H1 (cell line): ENCODE measurements around the gene GREB1. TPM values are rescaled to one million over a fixed set of nuclear protein-coding genes. Genes with fewer than 3 reads are reported as not detected.

Experiments
- CTCF ChIA-PET: fragments of 300-600 bp; sonication (Branson Sonifier 250); formaldehyde crosslinking; loops from one replicate; lab custom pipeline; 2021; ENCODE audit not compliant: partially characterized antibody; lab: Charles Lee
- POLR2A ChIA-PET: fragments of 300-600 bp; sonication (Branson Sonifier 250); formaldehyde crosslinking; loops from one replicate; lab custom pipeline; 2021; ENCODE audit warnings: inconsistent platforms; ENCODE audit not compliant: partially characterized antibody; lab: Charles Lee
- DNase-seq, 2 experiments: peaks; one replicate each; pipeline versions ENCODE4 v3.0.0 to v3.0.0-alpha.2; 2010 to 2022; ENCODE audit warnings: low spot score in 2 of 2, low read depth in 1 of 2, mixed read lengths in 1 of 2
- FAIRE-seq: peaks from 2 replicates; lab custom pipeline; 2011; peaks lifted over from hg19 to GRCh38; lab: Jason Lieb, UNC
- H2AFZ ChIP-seq: 2 replicates; pipeline ENCODE4 v1.8.1; 2012; ENCODE audit warnings: low read length, inconsistent platforms
- H2AK5ac ChIP-seq: 2 replicates; pipeline ENCODE4 v1.6.1; 2013; ENCODE audit warnings: low read depth, low read length
- H2BK120ac ChIP-seq: replicated peaks from 2 replicates; pipeline ENCODE3; 2013; ENCODE audit warnings: low read depth, low read length, inconsistent platforms
- H2BK12ac ChIP-seq: 2 replicates; pipeline ENCODE4 v1.6.1; 2013; ENCODE audit warnings: low read depth, low read length
- H2BK15ac ChIP-seq: 2 replicates; pipeline ENCODE4 v1.6.1; 2013; ENCODE audit warnings: low read length
- H2BK20ac ChIP-seq: 2 replicates; pipeline ENCODE4 v1.6.1; 2013; ENCODE audit warnings: low read length
- H2BK5ac ChIP-seq: 2 replicates; pipeline ENCODE4 v1.6.1; 2013; ENCODE audit warnings: low read depth, low read length
- H3K14ac ChIP-seq: 2 replicates; pipeline ENCODE4 v1.6.1; 2013; ENCODE audit warnings: inconsistent platforms; ENCODE audit not compliant: insufficient read length
- H3K18ac ChIP-seq: 2 replicates; pipeline ENCODE4 v1.6.1; 2013; ENCODE audit warnings: low read length; ENCODE audit errors: extremely low read depth
- H3K23ac ChIP-seq: 2 replicates; pipeline ENCODE4 v1.6.1; 2013; ENCODE audit warnings: inconsistent platforms; ENCODE audit not compliant: insufficient read length
- H3K23me2 ChIP-seq: 2 replicates; pipeline ENCODE4 v1.6.1; 2013; ENCODE audit warnings: low read depth, low read length
- H3K27ac ChIP-seq: 2 replicates; pipeline ENCODE4 v1.6.1; 2011; ENCODE audit warnings: low read depth, low read length, inconsistent platforms
- H3K27me3 ChIP-seq, 4 experiments: replicated peaks in 1 of 4; 1 replicate in 1 of 4; 2 replicates in 3 of 4; pipeline versions ENCODE4 v1.6.1 to v1.8.1; 2011 to 2013; ENCODE audit warnings: low read length in 3 of 4, mild to moderate bottlenecking in 3 of 4, inconsistent platforms in 2 of 4, mixed read lengths in 2 of 4, moderate library complexity in 1 of 4; ENCODE audit not compliant: control insufficient read depth in 3 of 4, insufficient read depth in 3 of 4; ENCODE audit errors: extremely low read depth in 1 of 4
- H3K36me3 ChIP-seq, 4 experiments: 2 replicates each; pipeline versions ENCODE4 v1.6.1 to v1.8.1; 2011 to 2013; ENCODE audit warnings: mild to moderate bottlenecking in 4 of 4, low read length in 3 of 4, moderate library complexity in 2 of 4, control low read depth in 1 of 4, inconsistent platforms in 1 of 4; ENCODE audit not compliant: insufficient read depth in 4 of 4, control insufficient read depth in 2 of 4
- H3K4ac ChIP-seq: replicated peaks from 2 replicates; pipeline ENCODE3; 2013; ENCODE audit warnings: low read length, low read depth, mixed read lengths, inconsistent platforms; ENCODE audit not compliant: insufficient read length
- H3K4me1 ChIP-seq, 4 experiments: replicated peaks in 1 of 4; 1 replicate in 1 of 4; 2 replicates in 3 of 4; pipeline versions ENCODE4 v1.6.1 to v1.8.1; 2011 to 2013; ENCODE audit warnings: low read length in 3 of 4, inconsistent platforms in 2 of 4, mixed read lengths in 1 of 4; ENCODE audit not compliant: insufficient read depth in 4 of 4, control insufficient read depth in 3 of 4
- H3K4me2 ChIP-seq, 2 experiments: 2 replicates each; pipeline versions ENCODE4 v1.6.1 to v1.8.1; 2011 to 2013; ENCODE audit warnings: low read depth in 2 of 2, low read length in 2 of 2, control low read depth in 1 of 2, inconsistent platforms in 1 of 2, mild to moderate bottlenecking in 1 of 2; ENCODE audit not compliant: insufficient read depth in 1 of 2
- H3K4me3 ChIP-seq, 4 experiments: fragments of 200-600, 300-600 bp in 1 of 4; sonication (generic), shearing (Covaris generic), sonication (Bioruptor Twin) in 1 of 4; 2 replicates each; pipeline versions ENCODE4 v1.5.1 to v1.8.1; 2011 to 2016; ENCODE audit warnings: low read length in 4 of 4, low read depth in 3 of 4, control low read depth in 2 of 4, inconsistent platforms in 2 of 4, mild to moderate bottlenecking in 2 of 4, mixed read lengths in 1 of 4, moderate library complexity in 1 of 4; ENCODE audit not compliant: insufficient read depth in 2 of 4; ENCODE audit errors: extremely low read depth in 1 of 4
- H3K56ac ChIP-seq: replicated peaks from 2 replicates; pipeline ENCODE3; 2013; ENCODE audit warnings: low read depth, mild to moderate bottlenecking, mixed read lengths, low read length, inconsistent platforms; ENCODE audit not compliant: insufficient read length
- H3K79me1 ChIP-seq: 2 replicates; pipeline ENCODE4 v1.6.1; 2013; ENCODE audit warnings: low read depth, low read length, control low read depth
- H3K79me2 ChIP-seq, 2 experiments: 2 replicates each; pipeline versions ENCODE4 v1.6.1 to v1.8.1; 2012 to 2013; ENCODE audit warnings: low read length in 2 of 2, mild to moderate bottlenecking in 2 of 2, inconsistent platforms in 1 of 2; ENCODE audit not compliant: insufficient read depth in 2 of 2, control insufficient read depth in 1 of 2
- H3K9ac ChIP-seq, 4 experiments: replicated peaks in 1 of 4; 1 replicate in 1 of 4; 2 replicates in 3 of 4; pipeline versions ENCODE4 v1.6.1 to v1.8.1; 2011 to 2013; ENCODE audit warnings: low read depth in 3 of 4, low read length in 3 of 4, control low read depth in 2 of 4, mild to moderate bottlenecking in 2 of 4, moderate library complexity in 2 of 4, inconsistent platforms in 1 of 4; ENCODE audit errors: extremely low read depth in 1 of 4
- H3K9me3 ChIP-seq, 2 experiments: 2 replicates each; pipeline versions ENCODE4 v1.6.1 to v1.8.1; 2012 to 2013; ENCODE audit warnings: mild to moderate bottlenecking in 2 of 2, moderate library complexity in 2 of 2, control low read depth in 1 of 2, inconsistent platforms in 1 of 2, low read depth in 1 of 2, low read length in 1 of 2, mixed read lengths in 1 of 2; ENCODE audit not compliant: insufficient read depth in 2 of 2
- H4K20me1 ChIP-seq, 2 experiments: replicated peaks in 1 of 2; 2 replicates each; pipeline versions ENCODE3 to v1.8.1; 2011 to 2013; ENCODE audit warnings: inconsistent platforms in 2 of 2, low read length in 2 of 2, mild to moderate bottlenecking in 1 of 2; ENCODE audit not compliant: insufficient read depth in 2 of 2, control insufficient read depth in 1 of 2
- H4K5ac ChIP-seq: 2 replicates; pipeline ENCODE4 v1.6.1; 2013; ENCODE audit warnings: low read length, low read depth, mixed read lengths, inconsistent platforms; ENCODE audit not compliant: insufficient read length
- H4K8ac ChIP-seq: 2 replicates; pipeline ENCODE4 v1.8.0; 2013; ENCODE audit warnings: mild to moderate bottlenecking, moderate library complexity, low read length, inconsistent platforms; ENCODE audit not compliant: insufficient read depth; ENCODE audit errors: extremely low read depth
- H4K91ac ChIP-seq: replicated peaks from 2 replicates; pipeline ENCODE3; 2013; ENCODE audit warnings: low read length, mixed read lengths, inconsistent platforms; ENCODE audit not compliant: insufficient read length
- KDM5A ChIP-seq: fragments of 200-600 bp; IDR thresholded peaks from 2 replicates; pipeline ENCODE4 v1.7.1; 2012; ENCODE audit warnings: mild to moderate bottlenecking, low read length, inconsistent platforms, mixed read lengths
- RAD21 ChIP-seq, 2 experiments: IDR thresholded peaks in 1 of 2; conservative IDR thresholded peaks in 1 of 2; 2 replicates each; pipeline ENCODE4 v1.6.1; 2011; ENCODE audit warnings: low read depth in 2 of 2, low read length in 2 of 2, improper control_type of control experiment in 1 of 2, inconsistent platforms in 1 of 2, mild to moderate bottlenecking in 1 of 2, moderate library complexity in 1 of 2
- WGBS, 2 experiments: shearing (Covaris generic) in 1 of 2; methylation state at CpG; one replicate each; pipeline versions ENCODE4 v1.1.6 to v1.1.7; 2013 to 2015; ENCODE audit warnings: low lambda C conversion rate in 2 of 2, mixed read lengths in 2 of 2, inconsistent platforms in 1 of 2, low coverage in 1 of 2, missing lambda C conversion rate in 1 of 2; ENCODE audit not compliant: insufficient replicate concordance in 2 of 2, insufficient coverage in 1 of 2, insufficient read length in 1 of 2; ENCODE audit errors: extremely low coverage in 1 of 2, missing lambda C conversion rate in 1 of 2; 5-methylcytosine and 5-hydroxymethylcytosine counted together
- polyA plus RNA-seq, 7 experiments: library from polyadenylated mRNA; depleted of rRNA in 3 of 7; stranded (reverse) in 5 of 7; unstranded in 2 of 7; fragments of >200 nt in 5 of 7; fragments of 200-250 nt in 2 of 7; gene quantifications; 1 replicate in 5 of 7; 2 replicates in 1 of 7; 4 replicates in 1 of 7; pipeline versions ENCODE4 v1.2.1 to v1.2.3, GENCODE V29; 2011 to 2013; ENCODE audit warnings: missing spikeins in 2 of 7, mixed read lengths in 2 of 7
- total RNA-seq: library from RNA; stranded (reverse); fragmentation: NEBNext Ultra II Directional; extraction: Animal tissue kit (Norgen Biotek cat#: 25700); gene quantifications from 2 replicates; pipeline ENCODE4 v1.2.1, GENCODE V29; 2021

The GREB1 gene
- total and polyA plus RNA-seq, 2 of the 8 experiments (the other 6 are each of a cell fraction or from before 2014, with no cell fraction given): 7.9 to 43.4 TPM

DNA sequence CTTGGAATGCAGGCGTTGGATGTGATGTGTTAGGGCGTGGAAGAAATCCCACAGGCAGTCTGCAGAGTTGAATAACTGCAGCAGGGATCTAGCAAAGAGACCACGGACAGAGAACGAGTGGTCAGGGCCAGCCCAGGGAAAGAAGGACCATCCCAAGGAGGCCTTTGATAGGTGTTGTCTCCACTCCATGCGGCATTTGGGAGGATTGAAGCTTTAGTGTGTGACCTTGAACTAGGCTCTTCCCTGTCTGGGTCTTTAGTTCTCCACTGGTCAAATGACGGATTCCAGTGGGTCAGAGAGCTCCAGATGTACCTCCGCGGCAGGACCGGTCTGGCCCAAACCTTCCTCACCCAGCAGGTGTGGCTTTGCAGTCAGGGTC, 18.4 kb downstream of the GREB1 start:
- Histone ChIP-seq H4K91ac (no peak overlapping the region), H2BK120ac (no peak overlapping the region), H3K4ac (no peak overlapping the region), H3K4me3 (no peak overlapping the region), H3K23me2 (no peaks in the 10 kb centered on the region), H2BK5ac (no peak overlapping the region), H3K9ac (no peak overlapping the region), H3K14ac (no peak overlapping the region), H4K5ac (no peak overlapping the region), H3K9me3 (no peaks in the 10 kb centered on the region), H3K4me1 (peaks cover 2 to 10% (median 6%) of the 10 kb centered on the region in 4 experiments), H3K23ac (no peak overlapping the region), H2AFZ (no peak overlapping the region), H3K18ac (no peak overlapping the region), H2BK15ac (no peak overlapping the region), H4K20me1 (peaks cover 0 to 2% of the 10 kb centered on the region in 2 experiments), H3K4me2 (no peak overlapping the region), H3K27ac (no peak overlapping the region), H2AK5ac (no peak overlapping the region), H3K27me3 (no peaks in the 10 kb centered on the region), H2BK20ac (no peak overlapping the region), H3K79me1 (peaks cover 6% of the 10 kb centered on the region), H3K56ac (no peak overlapping the region), H3K36me3 (no peaks in the 10 kb centered on the region), H2BK12ac (no peak overlapping the region), H4K8ac (no peak overlapping the region), H3K79me2 (peaks cover 4 to 9% of the 10 kb centered on the region in 2 experiments; a peak in 2 of 4 replicates)
- WGBS, 2 experiments: 76% methylated on average over 9 of the region's 9 CpGs; no CpG with 5 or more reads in 1 of the 2 experiments
- FAIRE-seq (no peak), DNase-seq (no peak)
- ChIA-PET CTCF (interaction anchor here (3.6 kb wide), 1 partner anchor 30 kb away, joined by 26 read pairs; no protein-coding TSS in a partner anchor), POLR2A (no interaction called here)
- no peak for TF ChIP-seq RAD21 (IDR thresholded peaks at IDR 0.05 in 1 of 2, conservative IDR thresholded peaks at IDR 0.05 in 1 of 2; ENCODE audit: low read depth in 2 of 2, low read length in 2 of 2)
- TF ChIP-seq KDM5A: no peak
